Activated CD4-positive, alpha-beta T cell treated with anti-CD3 and anti-CD28 coated beads, Interleukin-10, Interleukin-2, amounts not matched to agents 100 ng/mL and 50 ng/mL, durations not matched to agents 16 hours and 8 hours (primary cell): ENCODE data around the gene THRA.

Experiments used
- DNase-seq: peaks from one replicate; pipeline ENCODE4 v3.0.0-alpha.2; 2020

The THRA gene

GRCh38 chr17:40100669-40101366 lies 38.1 kb downstream of the THRA start:
- DNase-seq: peak; percentile 97

GRCh38 chr17:40101367-40102210 lies 38.8 kb downstream of the THRA start:
- DNase-seq: no peak

GRCh38 chr17:40103071-40103661 lies 40.4 kb downstream of the THRA start:
- DNase-seq: no peak

- DNase-seq: no peak
These were observed 40.9 kb downstream of the THRA start for GRCh38 chr17:40103688-40104087.

- no peak for DNase-seq
These were observed 42.1 kb downstream of the THRA start for GRCh38 chr17:40104594-40105486.

DNA sequence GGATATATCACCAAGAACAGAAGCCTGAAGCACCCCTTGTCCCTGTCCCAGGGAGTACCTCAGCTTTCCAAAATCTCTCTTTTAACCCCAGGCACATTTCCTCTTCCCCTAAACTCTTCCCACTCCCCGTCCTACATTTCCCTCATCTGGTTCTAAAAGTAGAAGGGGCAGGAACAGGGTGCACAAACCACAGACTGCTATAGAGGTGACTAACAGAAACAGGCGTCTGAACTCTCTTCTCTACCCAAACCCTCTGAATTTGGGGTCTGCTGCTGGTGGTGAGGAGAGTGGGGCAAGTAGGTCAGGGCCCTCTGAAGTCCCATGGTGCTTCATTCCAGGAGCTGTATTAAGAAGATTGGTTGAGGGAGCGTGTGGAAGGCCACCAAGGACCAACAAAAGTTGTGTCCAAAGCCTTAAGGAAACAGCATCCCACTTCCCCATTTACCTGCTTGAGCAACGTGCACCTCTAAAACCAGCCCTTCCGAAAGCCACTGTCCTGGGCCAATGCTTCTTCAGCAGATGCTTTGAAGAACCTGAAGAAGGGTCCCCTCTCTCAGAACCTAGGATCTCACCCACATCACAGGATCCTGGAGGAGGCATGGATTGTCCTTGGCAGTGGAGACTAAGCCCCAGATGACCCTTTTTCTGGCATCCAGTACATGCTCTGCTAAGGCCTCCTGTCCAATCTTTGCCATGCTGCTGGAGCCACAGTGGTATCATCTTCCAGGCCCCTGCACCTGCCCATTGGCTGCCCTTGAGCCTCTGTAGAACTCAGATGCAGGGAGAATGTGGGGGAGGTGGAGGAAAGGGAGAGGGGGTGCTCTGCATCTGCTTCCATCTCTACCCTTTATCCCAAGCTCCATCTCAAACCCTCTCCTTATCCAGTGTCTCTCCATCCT lies 43.3 kb downstream of the THRA start:
- DNase-seq: no peak

DNA sequence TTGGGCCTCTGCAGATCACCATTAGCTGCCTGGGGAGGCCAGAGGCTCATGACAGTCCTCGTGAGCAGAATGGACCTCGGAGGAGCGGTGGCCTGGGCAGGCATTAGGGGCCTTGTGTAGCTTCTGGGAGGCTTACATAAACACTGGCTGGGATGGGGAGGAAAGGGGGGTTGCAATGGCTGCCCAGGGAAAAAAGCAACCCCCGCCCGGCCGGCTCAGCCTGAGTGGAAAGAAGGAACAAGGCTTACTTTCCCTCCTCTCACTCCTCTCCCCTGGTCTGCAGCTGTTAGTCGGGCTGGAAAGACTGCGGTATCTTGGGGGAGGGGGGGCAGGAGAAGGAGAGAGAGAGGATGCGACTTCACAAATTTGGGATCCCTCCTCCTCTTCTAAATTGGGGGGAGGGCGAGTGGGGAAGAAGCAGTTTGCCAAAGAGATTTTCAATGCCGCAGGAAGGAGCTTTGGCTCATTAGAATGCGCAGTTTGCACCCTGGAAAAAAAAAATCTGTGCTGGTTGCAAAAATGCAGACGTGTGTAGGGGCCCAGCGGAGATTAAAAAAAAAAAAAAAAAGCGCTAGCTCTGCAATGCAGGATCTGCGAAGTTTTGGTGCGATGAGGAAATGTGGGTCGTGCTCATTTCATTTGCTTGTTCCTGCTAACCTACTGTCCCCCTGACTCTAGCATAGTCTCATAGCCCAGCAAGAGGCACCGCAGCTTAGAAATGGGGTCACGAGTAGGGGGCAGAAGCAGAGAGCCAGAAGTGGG lies 44.2 kb downstream of the THRA start:
- DNase-seq: no peak

GRCh38 chr17:40107522-40108174 lies 44.9 kb downstream of the THRA start:
- DNase-seq: peak; percentile 13

- peak; percentile 32 for DNase-seq
These were observed 46.4 kb downstream of the THRA start for GRCh38 chr17:40108970-40109824.

DNA sequence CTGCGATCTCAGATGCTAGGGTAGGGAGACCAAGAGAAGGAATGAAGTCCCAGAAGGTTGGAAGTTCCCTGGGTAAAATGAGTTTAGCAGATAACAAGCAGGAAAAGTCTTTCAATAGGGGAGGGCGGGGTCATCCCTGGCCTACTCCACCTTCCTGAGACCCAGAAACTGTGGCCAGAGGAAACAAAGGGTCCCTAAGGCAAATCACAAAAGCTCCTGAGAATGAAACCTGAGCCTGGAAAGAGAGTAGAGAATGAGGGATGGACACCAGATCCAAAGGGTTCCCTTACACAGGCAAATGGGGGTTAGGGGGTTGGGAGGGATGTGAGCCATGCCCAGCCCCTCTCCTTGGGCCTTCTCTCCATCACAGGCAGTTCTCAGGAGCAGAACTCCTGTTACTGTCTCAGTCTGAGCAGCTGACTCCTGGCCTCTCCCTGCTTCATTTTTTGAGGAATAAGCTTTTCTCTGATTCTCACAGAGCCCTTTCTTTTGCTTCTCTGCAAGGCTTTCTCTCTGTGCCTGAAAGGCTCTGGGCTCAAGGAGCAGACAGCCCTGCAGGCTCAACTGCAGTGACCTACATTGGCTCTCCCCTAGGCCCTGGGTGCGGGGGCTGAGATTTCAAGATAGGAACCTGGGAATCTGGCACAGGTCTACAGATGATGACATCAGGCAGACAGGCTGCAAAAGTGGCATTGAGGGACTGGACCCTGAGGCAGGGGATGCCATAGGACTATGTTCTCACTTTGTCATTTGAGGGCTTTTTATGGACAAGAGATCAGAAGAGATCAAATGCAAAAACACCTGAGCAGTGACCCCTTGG lies 47.5 kb downstream of the THRA start:
- no peak for DNase-seq

DNA sequence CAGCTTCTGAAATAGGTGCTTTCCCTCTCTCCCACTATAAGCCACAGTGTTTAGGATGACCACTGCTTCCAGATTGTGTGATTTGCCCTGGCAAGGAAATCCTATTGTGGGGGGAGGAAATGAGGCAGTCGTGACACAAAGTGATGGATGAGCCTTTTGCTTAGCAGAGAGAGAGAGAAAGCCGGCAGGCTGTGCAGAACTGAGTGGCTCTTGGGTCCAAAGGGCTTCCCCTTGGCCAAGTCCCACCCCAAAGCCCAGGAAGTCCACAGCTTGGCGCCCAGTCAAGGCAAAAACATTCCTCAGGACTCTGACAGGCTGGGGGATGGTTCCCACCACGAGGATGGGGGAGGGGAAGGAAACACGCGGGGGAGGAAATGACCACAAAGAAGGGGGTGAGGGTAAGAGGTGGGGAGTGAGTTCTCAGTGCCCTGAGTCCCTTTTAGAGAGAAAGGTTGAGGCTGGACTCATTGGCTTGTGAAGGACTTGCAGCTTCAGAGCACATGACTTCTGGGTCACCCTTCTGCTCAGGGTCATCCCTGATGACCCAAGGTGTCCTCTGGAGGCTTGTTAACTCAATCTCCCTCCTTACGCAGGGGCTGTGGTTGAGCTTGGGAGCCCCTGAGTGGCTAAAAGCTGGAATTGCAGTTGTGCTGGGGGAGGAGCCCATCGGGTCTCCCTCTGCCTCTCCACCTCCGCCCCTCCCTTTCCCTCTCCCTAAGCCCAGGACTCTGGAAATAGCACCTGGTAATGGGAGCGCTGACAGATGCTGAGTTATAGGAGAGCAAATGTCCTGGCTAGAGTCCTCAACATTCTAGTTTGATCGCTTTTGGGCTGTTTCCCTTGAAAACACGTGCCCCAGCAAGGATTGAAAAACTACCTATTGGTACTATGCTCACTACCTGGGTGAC lies 48.7 kb downstream of the THRA start:
- peak; percentile 86 for DNase-seq

DNA sequence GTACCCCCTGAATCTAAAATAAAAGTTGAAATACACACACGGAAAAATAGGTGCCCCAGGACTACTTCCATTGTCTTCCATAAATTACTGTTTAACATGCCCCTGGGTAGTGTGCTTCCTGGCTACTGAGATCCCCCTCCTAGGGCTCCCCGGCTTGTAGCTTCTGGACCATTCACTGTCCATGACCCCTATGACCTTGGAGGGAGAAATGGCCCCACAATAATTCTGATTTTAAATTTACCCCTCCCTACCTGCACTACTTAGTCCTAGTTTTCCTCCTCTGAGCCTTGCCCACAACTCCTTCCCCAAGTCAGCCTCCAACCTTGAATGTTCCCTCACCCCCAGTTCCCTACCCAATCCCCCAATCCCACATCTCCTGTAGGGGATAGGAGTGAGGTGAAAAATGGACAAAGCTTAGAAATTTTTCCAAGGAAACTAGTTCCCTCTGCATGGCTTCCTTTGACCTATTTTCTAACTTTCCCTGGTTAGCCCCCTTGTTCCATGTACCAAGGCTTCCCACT lies 49.5 kb downstream of the THRA start:
- DNase-seq: no peak

GRCh38 chr17:40112718-40113109 lies 49.9 kb downstream of the THRA start:
- DNase-seq: no peak

GRCh38 chr17:40113110-40113906 lies 50.5 kb downstream of the THRA start:
- DNase-seq: peak; percentile 98

DNA sequence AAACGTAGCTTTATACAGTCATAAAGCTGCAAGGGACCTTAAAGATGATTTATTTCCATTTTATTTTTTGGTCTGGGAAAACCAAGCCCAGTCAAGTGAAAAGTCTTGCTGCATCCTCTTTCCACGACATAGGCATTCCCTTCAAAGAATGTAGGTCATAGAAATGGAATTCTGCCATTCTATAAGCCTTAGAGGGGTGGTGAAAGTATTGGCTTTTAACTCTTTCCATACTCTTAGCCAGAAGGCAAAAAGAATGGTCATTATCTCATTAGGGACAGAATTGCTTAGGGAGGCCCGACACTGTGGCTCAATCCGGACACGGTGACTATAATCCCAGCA lies 51.1 kb downstream of the THRA start:
- DNase-seq: no peak

DNA sequence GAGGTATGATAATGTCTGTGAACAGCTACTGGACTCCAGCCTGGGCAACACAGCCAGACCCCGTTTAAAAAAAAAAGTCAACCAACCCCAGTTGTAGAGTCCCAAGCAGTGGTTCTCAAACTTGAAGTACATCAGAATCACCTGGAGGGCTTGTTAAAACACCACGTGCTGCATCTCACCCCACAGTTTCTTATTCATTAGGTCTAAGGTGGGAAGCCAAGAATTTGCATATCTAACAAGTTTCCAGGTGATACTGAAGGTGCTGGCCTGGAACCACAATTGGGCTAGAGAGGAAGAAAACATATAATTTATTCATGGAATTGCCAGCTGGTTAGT lies 52.3 kb downstream of the THRA start:
- no peak for DNase-seq
